HG02623 (cell line): ENCODE results near the gene CLIP2.

ENCODE experiments used
- ATAC-seq: cut with Tn5 transposase; IDR thresholded peaks from one replicate; pipeline ENCODE4 v1.9.1; 2021; ENCODE audit warnings: moderate library complexity; ENCODE audit not compliant: unreplicated experiment

Gene CLIP2

DNA sequence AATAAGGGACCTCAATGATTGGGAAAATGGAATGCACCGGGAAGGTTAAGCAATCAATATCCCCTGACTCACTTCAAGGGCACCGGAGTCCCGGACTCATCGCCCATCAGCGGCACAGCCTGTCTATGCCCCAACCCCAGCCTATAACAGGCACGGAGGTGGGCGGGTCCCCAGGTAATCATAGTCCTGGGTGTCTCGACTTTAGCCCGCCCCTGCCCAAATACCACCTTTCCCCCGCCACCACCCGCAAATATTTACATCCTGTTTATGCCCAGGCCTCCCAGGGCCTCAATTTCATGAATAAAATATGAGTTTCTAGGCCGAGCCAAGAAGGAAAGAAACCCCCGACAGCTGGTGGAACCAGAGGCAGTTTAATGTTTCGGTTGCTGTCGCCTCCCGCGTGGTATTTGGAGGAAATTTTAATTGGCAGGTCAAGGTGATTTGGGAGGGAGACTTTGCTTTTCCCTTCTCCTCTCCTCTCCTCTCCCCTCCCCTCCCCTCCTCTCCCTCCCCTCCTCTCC is 19.4 kb upstream of the CLIP2 start:
- peak; percentile 36 for ATAC-seq

DNA sequence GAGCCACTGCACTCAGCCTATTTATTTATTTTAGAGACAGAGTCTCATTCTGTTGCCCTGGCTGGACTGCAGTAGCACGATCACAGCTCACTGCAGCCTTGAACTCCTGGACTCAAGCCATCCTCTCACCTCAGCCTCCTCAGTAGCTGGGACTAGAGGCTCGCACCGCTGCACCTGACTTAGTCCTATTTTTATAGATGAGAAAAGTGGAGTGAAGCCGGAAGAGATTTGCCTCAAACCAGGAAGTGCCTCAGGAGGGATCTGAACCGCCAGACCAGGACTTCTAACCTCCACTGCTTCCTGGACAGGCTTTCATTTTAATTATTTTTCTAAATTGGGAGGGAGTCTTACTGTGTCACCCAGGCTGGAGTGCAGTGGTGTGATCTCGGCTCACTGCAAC is 17.5 kb upstream of the CLIP2 start:
- ATAC-seq = no peak

DNA sequence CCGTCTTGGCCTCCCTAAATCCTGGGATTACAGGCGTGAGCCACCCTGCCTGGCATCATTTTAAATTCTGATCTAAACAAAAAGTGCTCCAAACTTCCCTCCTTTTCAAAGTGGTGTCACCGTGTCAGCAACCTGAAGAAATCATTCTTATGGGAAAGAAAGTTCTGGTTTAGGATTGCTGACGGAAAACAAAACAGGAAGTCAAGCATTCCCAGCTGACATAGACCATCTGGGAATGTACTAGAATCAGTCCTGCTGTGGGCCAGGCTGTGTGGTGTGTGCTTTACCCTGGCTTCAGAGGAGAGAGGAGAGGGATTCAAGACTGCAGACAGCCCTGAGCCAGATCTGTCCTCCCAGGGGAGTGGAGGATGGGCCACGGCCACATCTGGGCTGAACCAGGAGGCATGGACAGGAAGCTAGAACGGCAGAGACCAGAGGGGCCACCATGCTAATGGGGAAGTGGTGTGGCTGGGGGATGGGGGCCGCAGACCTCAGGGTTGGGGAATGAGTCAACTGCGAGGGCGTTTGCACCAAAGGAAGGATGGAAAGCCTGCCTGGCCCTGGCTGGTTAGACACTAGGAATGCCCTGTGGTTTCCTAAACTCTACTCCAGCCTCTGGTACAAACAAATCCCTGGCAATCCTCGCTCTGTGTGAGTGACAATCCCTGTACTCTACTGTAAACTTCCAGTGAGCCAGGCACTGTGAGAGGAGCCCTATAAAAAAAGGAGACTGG is 16.7 kb upstream of the CLIP2 start:
- ATAC-seq = peak; percentile 58

DNA sequence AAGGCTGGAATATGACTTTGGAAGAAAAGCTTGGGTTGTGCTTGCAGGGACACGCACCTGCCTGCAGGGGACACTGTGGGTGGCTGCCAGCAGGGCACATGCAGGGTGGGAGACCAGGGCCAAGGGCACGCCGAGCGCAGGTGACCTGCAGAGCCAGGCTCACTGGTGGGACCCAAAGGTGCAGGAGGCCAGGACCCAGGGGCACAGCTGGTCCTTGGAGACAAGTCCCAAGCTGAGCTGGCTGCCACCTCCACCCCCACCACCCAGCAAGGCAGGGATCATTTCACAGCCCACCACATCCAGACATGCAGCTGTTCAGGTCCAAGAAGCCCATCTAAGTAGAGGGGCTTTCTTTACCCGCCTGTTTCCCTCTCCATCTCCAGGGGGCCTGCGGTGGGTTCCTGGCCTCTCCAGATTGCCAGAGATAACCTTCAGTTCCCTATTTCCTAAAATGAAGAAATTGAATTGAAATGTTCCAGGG is 13.8 kb upstream of the CLIP2 start:
- ATAC-seq = no peak

DNA sequence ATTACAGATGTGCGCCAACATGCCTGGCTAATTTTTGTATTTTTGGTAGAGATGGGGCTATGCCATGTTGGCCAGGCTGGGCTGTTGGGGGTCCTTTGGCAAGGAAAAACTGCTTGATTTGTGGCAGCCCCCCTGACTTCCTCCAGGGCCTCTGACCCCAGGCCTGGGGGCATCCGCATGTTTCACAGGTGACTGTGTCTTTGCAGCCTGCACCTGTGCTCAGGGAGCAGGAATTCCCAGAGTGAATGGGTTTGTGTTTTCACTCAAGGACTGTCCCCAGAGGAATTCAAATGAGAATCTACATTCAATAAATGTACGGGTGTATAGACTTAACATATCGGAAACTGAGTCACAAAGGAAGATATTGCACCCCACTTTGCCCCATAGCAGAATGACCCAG is 11.6 kb upstream of the CLIP2 start:
- ATAC-seq = no peak

DNA sequence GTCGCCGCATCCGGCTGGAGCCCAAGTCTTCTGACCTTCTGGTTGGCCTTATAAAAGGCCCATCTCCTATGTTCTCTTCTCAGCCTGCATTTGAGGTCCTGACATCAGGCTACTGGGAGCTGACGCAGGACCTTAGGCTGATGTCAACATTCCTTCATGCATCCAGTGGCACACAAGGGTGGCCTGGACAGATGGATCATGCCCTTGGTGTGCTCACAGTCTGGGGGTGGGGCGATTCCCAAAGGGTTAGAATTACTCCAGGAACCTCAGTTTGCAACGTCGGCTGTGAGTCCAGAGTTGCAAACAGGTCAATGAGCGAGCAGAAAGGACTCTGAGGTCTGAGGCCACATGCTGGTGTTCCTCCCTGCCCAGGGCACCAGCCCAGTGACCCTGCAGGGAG is 8.2 kb upstream of the CLIP2 start:
- no peak for ATAC-seq

DNA sequence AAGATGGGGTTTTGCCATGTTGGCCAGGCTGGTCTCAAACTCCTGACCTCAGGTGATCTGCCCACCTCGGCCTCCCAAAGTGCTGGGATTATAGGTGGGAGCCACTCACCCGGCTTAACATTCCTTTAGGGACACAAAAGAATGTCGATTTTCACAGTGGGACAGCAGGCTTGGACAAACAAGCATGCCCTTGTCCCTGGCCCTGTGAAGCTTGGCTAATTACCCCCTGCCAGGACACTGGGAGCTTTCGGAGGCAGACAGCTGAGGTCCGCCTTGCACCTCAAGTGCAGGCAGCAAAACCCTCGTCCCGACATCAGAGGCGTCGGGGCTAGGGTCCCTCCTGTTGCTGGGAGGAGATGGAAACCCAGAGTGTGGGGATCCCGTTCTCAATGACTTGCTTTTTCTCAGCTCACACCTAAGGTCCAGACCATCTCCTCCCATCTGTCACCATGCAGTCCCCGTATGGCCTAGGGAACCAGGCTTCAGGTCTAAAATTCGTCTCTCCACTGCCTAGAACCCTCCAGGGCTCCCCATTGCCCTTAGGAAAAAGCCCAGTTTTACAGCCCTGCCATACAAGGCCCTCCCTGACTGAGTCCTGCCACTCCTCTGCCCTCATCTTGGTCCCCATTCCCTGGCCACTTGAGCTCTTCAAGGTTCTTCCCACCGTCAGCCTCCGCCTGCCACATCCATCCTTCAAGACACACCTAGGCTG is 6.3 kb upstream of the CLIP2 start:
- no peak for ATAC-seq

DNA sequence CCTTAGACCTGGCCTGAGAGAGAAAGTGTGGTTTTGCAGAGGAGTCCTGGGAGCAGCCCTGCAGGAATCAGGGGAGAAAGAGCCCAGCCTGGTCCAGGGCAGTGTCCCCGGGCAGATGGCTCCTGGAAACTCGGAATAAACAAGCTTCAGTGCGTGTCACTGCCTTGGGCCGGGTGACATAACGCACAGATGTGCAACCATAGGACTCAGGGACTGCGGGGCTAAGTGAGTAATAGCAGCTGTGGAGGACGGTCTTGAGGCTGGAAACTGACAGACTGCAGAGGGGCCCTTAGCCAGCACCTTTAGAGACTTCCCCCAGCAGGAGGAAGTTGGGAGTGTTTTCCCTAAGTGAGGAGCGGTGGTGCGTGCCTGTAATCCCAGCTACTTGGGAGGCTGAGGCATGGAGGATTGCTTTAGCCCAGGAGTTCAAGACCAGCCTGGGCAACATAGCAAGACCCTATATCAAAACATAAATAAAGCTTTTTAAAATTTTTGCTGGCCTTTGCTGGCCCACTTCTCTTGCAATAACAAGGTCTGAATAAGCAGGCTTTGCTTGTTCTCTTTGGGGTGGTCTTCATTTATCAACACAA is 5.3 kb upstream of the CLIP2 start:
- no peak for ATAC-seq

DNA sequence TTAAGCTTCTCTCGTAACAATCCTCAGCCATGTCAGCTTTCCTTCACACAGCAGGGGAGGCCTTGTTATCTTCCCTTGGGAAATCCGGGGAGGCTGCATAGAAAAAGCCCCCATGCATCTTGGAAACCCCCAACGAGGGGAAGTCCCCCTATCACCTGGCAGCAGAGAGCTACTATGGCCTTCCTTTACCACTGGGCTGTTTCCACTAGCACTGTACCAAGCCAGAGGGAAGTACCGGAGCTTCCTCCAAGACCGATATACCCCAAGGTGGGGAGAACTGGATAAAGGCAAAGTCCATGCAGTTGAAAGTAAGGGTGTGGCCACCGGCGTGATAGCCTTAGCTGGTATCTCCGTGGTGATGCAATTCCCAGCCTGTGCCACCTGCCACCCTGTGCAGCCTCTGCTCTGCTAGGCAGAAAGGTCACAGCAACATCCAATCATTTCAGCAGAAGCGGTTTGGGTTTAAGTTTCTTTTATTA is 4.4 kb upstream of the CLIP2 start:
- ATAC-seq = no peak

DNA sequence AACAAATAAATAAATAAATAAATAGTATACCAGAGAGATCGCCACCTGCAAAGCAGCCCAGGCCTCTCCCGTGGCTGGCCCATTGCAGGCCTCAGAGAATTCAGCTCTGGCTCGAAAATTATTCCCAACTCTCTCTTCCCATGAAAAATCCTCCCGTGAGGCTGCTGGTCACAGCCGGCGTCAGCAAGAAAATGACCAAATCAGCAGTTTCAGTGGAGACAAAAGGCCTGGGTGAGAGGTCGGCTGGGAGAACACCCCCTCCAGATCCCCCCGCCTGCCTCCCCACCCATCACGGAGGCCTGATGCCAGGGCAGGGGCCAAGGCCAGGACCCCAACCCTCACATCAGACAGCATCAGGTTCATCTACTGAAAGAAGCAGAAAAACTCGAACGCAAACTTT is 3.1 kb upstream of the CLIP2 start:
- ATAC-seq = no peak

DNA sequence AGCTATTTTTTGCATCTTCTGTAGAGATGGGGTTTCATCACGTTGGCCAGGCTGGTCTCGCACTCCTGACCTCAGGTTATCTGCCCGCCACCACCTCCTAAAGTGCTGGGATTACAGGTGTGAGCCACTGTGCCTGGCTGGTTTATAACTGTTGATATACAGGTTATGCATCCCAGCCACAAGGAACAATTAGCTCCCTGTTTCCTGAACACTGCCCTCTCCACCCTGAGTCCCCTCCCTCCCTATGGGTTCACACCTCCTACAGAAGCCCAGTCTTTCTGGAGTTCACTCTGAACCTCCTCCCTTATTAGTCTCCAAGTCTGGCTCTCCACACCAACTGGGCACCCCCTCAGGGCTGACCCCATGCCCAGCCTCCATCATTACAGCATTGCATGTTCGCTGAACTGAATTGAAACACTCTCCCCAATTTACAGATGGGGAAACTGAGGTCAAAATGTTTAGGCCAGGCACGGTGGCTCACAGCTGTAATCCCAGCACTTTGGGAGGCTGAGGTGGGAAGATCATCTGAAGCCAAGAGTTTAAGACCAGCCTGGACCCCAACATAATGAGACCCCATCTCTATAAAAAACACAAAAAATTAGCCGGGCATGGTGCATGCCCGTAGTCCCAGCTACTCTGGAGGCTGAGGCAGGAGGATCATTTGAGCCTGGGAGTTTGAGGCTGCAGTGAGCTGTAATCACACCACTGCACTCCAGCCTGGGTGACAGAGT is 1.7 kb upstream of the CLIP2 start:
- ATAC-seq = no peak

DNA sequence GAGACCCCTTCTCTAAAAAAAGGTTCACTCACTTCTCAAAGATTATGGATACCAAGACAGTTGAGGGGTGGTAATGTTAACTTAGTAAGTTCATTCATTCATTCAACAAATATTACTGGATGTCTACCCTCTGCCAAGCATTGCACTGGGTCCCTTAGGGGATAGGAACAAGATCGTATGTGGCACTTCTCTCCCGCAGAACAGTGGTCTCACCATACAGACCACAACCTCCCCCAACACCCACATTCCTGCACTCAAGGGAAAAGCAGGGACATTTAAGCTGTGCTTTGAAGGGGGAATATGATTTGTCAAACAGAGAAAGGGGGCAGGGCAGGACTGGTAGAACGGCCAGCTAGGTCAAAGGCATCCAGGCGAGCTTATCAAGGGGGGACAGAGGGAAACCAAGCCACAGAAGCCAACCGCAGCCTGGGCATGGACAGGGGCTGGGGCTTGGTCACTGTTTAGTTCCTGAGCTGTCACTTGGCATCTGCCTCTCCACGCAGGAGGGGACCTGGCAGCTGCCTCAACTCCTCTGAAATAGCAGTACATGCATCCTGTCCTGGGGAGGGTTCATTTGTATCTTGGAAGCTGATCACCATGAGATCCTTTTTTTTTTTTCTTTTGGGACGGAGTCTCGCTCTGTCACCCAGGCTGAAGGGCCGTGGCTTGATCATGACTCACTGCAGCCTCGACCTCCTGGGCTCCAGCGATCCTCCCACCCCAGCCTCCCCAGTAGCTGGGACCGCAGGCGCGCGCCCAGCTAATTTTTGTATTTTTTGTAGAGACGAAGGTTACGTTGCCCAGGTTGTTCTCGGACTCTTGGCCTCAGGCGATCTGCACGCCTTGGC is 949 bp upstream of the CLIP2 start:
- no peak for ATAC-seq

DNA sequence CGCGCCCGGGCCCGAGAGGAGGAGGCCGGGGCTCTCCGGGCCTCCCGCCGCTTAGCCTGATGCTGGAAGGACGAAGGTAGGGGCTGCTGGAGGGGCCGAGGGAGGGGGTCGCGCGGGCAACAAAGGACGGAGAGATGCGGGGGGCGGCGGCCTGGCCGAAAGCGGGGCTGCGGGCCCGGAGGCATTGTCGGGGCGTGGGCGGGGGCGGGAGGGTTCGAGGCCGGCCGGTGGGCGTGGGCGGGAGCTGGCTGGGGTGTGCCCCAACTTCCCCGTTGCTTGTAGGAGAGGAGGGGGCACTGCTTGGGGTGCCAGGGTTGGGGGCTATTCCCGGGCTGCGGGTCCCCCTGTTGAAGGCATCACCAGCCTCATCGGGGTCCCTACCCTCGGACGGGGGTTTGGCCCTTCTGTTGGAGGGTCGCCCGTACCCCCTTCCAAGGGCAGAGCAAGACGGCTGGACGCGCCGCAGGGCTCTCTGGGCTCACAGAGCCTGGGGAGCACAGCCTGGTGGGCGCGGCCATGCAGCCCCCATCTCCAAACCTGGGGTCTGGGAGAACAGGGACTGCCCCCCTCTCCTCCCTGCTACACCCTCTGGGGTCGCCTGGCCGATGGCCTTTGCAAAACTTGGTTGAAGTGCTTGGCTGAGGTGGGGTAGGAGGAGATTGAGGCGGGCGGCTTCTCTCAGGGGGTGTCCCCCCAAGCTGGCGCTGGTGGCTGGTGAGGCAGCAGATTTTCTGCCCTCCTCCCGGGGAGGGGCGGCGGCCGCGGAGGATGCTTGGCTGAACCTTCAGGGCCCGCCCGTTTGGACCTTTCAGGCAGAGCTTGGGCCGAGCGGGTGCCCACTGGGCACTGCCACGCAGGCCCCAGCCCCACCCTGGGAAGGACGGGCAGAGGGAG is 699 bp downstream of the CLIP2 start:
- ATAC-seq = no peak

DNA sequence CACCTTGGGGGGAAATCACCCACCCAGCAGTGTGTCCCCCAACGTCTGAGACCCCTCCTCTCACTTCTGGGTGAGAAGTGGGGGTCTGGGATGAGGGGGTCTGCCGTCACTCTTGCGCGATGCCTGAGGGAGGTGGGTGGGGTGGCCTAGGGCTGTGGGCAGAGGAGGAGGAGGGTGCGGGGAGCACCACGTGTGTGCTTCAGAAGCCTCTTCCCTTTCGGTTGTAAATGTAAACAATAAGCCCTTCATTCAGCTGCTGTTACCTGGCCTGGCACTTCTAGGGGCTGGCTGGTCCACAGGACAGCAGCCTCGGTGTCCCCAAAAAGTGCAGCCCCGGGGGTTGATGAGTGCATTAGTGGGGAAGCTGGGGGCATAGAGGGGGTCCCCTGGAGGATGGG is 1.3 kb downstream of the CLIP2 start:
- no peak for ATAC-seq

DNA sequence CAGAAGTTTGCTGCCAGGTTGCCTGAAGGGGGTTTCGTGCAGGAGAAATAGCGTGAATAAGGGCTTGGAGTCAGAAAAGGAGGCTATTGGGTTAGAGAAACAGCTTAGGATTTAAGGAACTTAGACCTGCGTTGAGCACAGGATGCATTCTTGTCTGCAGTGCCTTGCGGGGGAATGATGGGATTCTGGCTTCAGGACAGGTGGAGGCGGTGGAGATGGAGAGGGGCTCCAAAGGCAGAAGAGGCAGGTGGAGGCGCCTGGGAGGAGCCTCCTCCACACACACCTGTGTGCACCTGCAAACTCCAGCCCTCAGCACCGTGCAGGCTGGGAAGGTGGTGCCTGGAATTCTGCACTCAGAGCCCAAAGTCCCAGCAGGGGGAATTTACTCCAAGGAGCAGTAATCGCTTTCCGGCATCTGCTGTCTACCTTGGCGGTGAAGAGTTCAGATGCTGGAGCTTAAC is 1.8 kb downstream of the CLIP2 start:
- ATAC-seq = no peak

DNA sequence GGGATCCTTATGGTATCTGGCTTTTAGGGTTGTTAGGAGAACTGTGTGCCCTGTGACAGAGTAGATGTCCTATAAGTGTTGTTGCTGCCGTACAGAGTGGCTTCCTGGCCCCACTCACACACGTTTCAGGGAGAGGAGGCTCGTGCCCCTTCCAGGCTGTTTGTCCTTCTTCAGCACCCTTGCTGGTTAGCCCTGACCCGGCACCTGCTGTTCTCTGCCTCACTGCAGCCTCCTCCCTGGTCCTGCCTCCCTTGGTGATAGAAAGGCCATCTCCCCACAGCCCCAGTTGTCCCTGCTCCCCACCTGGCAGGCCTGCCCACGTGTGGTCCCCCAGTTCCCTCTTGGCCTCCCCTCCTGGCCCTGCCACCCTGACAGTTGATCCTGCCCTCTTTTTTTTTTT is 2.3 kb downstream of the CLIP2 start:
- no peak for ATAC-seq

DNA sequence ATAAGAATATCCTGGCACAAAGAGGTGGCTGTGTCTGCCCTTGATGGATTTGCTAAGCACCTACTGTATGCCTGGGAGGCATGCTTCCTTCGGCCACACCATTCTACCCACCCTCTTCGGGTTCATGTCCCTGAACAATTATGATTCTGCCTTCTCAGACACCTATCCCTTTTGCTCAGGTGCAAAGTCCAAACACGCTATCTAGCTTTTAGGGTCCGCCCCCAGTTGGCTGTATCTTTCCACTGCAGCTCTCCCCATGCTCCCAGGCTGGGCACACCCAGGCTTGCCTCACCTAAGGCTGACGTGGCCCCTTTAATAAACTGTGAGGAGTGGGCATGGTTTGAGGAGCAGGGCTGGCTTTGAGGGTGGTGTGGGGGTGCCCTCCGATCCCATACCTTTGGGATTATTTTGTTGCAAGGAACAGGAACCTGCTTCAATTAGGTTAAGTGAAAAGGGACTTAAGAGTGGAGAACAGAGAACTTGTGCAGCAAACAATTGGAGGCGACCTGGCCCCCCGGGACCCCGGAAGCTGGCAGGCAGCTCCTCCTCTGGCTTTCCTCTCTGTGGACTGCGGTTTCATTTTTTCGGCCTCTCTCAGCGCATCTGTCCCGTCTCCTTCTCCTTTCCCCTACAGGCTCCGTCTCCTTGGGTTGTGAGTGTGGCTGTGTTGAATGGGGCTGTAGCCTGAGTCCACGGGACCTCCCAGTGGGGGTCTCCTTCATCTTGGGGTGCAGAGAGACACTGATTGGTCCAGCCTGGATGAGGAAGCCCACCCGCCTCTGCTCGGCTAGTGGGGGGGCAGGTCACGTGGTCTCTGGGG is 3.8 kb downstream of the CLIP2 start:
- ATAC-seq = no peak

DNA sequence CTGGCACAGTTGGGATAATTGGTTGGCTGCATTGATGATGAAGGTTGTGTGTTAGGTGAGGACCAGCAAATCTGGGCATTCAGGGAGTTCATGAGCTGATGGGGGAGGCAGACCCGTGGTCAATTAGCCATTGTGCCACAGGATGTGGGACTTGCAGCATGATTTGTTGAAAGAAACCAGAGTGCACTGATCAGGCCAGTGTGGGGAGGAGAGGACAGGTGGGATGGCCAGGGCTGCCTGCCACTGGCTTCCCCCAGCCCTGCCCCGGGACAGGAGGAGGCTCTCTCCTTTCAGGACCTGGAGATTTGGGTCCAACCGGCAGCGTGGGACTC is 4.3 kb downstream of the CLIP2 start:
- no peak for ATAC-seq
